ENCODE measurements around the gene CNOT8.

DNA sequence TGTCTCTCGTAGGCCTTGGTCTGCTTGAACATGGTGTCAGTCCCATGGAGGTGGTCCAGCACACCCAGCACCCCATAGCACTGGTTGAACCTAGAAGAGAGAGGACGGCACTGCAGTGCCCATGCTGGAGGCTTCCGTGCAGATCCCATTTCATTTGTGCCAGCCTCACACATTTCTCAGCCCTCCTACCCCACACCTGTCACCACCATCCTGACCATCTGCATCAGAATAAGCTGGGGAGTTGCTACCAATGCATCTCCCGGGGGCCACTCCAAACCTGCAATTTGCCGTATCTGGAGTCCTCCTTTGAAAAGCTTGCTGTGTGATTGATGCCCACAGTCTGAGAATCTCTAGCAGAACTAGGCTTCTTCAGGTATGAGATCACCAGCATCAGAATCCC, 38.0 kb upstream of the CNOT8 start:
- TF ChIP-seq, protein P1, sequence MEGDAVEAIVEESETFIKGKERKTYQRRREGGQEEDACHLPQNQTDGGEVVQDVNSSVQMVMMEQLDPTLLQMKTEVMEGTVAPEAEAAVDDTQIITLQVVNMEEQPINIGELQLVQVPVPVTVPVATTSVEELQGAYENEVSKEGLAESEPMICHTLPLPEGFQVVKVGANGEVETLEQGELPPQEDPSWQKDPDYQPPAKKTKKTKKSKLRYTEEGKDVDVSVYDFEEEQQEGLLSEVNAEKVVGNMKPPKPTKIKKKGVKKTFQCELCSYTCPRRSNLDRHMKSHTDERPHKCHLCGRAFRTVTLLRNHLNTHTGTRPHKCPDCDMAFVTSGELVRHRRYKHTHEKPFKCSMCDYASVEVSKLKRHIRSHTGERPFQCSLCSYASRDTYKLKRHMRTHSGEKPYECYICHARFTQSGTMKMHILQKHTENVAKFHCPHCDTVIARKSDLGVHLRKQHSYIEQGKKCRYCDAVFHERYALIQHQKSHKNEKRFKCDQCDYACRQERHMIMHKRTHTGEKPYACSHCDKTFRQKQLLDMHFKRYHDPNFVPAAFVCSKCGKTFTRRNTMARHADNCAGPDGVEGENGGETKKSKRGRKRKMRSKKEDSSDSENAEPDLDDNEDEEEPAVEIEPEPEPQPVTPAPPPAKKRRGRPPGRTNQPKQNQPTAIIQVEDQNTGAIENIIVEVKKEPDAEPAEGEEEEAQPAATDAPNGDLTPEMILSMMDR (conservative IDR thresholded peaks at IDR 0.05) = no peak
- no peak for TF ChIP-seq ZFX (IDR thresholded peaks at IDR 0.05)

Measured in C4-2B (cell line).